Liver (tissue), 9 donors: ENCODE measurements around the gene NTM. TPM values are rescaled to one million over a fixed set of nuclear protein-coding genes. Genes with fewer than 3 reads are reported as not detected.

ENCODE experiments used
- DNase-seq: peaks from one replicate; pipeline ENCODE4 v3.0.0-alpha.2; 2017; ENCODE audit warnings: low spot score
- H3K27ac ChIP-seq, 2 donors: one replicate each; pipeline ENCODE4 v1.7.0; 2013; ENCODE audit warnings: inconsistent platforms in 2 of 2, low read length in 2 of 2, control low read depth in 1 of 2, low read depth in 1 of 2, mild to moderate bottlenecking in 1 of 2
- H3K27me3 ChIP-seq, 4 donors: one replicate each; pipeline versions ENCODE4 v1.6.1 to v1.7.0; 2013; ENCODE audit warnings: low read length in 3 of 4, inconsistent platforms in 1 of 4, mild to moderate bottlenecking in 1 of 4, moderate library complexity in 1 of 4; ENCODE audit not compliant: control insufficient read depth in 4 of 4, insufficient read depth in 4 of 4
- H3K36me3 ChIP-seq, 4 donors: one replicate each; pipeline versions ENCODE4 v1.6.1 to v1.7.0; 2013; ENCODE audit warnings: low read length in 3 of 4, mild to moderate bottlenecking in 3 of 4, low read depth in 1 of 4, moderate library complexity in 1 of 4; ENCODE audit not compliant: control insufficient read depth in 4 of 4, insufficient read depth in 3 of 4
- H3K4me1 ChIP-seq, 4 donors: one replicate each; pipeline versions ENCODE4 v1.6.1 to v1.7.0; 2013; ENCODE audit warnings: low read length in 3 of 4, mild to moderate bottlenecking in 3 of 4, moderate library complexity in 1 of 4; ENCODE audit not compliant: control insufficient read depth in 4 of 4, insufficient read depth in 4 of 4
- H3K4me3 ChIP-seq, 3 donors: one replicate each; pipeline versions ENCODE4 v1.6.1 to v1.7.0; 2013; ENCODE audit warnings: low read length in 3 of 3, control low read depth in 1 of 3, low read depth in 1 of 3, mild to moderate bottlenecking in 1 of 3
- H3K9ac ChIP-seq, 2 donors: one replicate each; pipeline ENCODE4 v1.7.0; 2013; ENCODE audit warnings: low read length in 2 of 2, mild to moderate bottlenecking in 2 of 2, moderate library complexity in 2 of 2, control low read depth in 1 of 2, low read depth in 1 of 2
- H3K9me3 ChIP-seq, 4 donors: one replicate each; pipeline versions ENCODE4 v1.6.1 to v1.7.0; 2013; ENCODE audit warnings: low read length in 3 of 4; ENCODE audit not compliant: control insufficient read depth in 4 of 4
- ATF3 ChIP-seq: IDR thresholded peaks from 2 replicates; pipeline ENCODE4 v1.6.1; 2016; ENCODE audit warnings: antibody characterized with exemption
- CTCF ChIP-seq: fragments of 150-350 bp; IDR thresholded peaks from 2 replicates; pipeline ENCODE4 v1.5.1; 2017; ENCODE audit warnings: improper control_type of control experiment, low read depth, low read length; ENCODE audit not compliant: missing input control
- FOXA2 ChIP-seq: IDR thresholded peaks from 2 replicates; pipeline ENCODE4 v1.6.1; 2016; ENCODE audit warnings: antibody characterized with exemption
- HNF4A ChIP-seq, 2 donors: conservative IDR thresholded peaks; 2 replicates each; pipeline ENCODE4 v1.6.1; 2016; ENCODE audit warnings: antibody characterized with exemption in 2 of 2, mild to moderate bottlenecking in 2 of 2
- JUND ChIP-seq, 2 donors: IDR thresholded peaks; 2 replicates each; pipeline ENCODE4 v1.6.1; 2016; ENCODE audit warnings: antibody characterized with exemption in 2 of 2
- NR2F2 ChIP-seq: IDR thresholded peaks from 2 replicates; pipeline ENCODE4 v1.6.1; 2016; ENCODE audit warnings: antibody characterized with exemption
- RAD21 ChIP-seq, 2 donors: IDR thresholded peaks; 2 replicates each; pipeline ENCODE4 v1.6.1; 2016; ENCODE audit warnings: antibody characterized with exemption in 2 of 2, mild to moderate bottlenecking in 2 of 2
- RXRA ChIP-seq, 2 donors: IDR thresholded peaks; 2 replicates each; pipeline ENCODE4 v1.6.1; 2017 to 2018; ENCODE audit warnings: antibody characterized with exemption in 2 of 2, mild to moderate bottlenecking in 1 of 2
- SP1 ChIP-seq: IDR thresholded peaks from 2 replicates; pipeline ENCODE4 v1.6.1; 2018; ENCODE audit warnings: antibody characterized with exemption, mild to moderate bottlenecking
- TAF1 ChIP-seq: conservative IDR thresholded peaks from 2 replicates; pipeline ENCODE4 v1.6.1; 2016; ENCODE audit warnings: antibody characterized with exemption, mild to moderate bottlenecking
- YY1 ChIP-seq: IDR thresholded peaks from 2 replicates; pipeline ENCODE4 v1.6.1; 2016; ENCODE audit warnings: antibody characterized with exemption, mild to moderate bottlenecking
- WGBS: extraction: QIAGEN DNeasy Blood & Tissue Kit; methylation state at CpG from one replicate; pipeline ENCODE4 v1.1.7; 2013; 5-methylcytosine and 5-hydroxymethylcytosine counted together
- polyA plus RNA-seq, 2 donors: library from polyadenylated mRNA; stranded (reverse) in 1 of 2; unstranded in 1 of 2; fragments of 200-250 nt in 1 of 2; fragments of >200 nt in 1 of 2; fragmentation: Nextera tagmentation in 1 of 2; extraction: Ambion mirVana in 1 of 2; gene quantifications; one replicate each; pipeline versions ENCODE4 v1.2.1 to v1.2.3, GENCODE V29; 2013 to 2015
- total RNA-seq, 2 donors: library from RNA; depleted of rRNA; stranded (reverse); fragments of >200 nt; gene quantifications; one replicate each; pipeline ENCODE4 v1.2.3, GENCODE V29; 2014
- TF ChIP-seq, protein P1 (sequence below): IDR thresholded peaks from 2 replicates; pipeline ENCODE4 v1.6.1; 2016; ENCODE audit warnings: antibody characterized with exemption
- TF ChIP-seq, protein P2 (sequence below): IDR thresholded peaks from 2 replicates; pipeline ENCODE4 v1.6.1; 2016; ENCODE audit warnings: antibody characterized with exemption, mild to moderate bottlenecking
- TF ChIP-seq, protein P3 (sequence below): IDR thresholded peaks from 2 replicates; pipeline ENCODE4 v1.6.1; 2016; ENCODE audit warnings: antibody characterized with exemption
- donor health status: healthy.
- donor health status: healthy.
- donor health status: healthy.
- donor health status: healthy.
- donor health status: healthy.

NTM gene
- total and polyA plus RNA-seq, 4 donors: 0.08 to 1.1 (median 0.08) TPM; not detected in 1

DNA sequence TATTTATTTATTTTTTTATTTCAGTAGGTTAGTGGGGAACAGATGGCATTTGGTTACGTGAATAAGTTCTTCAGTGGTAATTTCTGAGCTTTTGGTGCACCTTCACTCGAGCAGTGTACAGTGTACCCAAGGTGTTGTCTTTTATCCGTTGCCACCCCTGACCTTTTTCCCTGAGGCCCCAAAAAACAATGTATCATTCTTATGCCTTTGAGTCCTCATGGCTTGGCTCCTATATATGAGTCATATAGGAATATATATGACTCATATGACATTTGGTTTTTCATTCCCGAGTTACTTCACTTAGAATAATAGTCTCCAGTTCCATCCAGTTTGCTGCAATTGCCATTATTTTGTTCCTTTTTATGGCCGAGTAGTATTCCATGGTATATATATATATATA lies 763.9 kb downstream of the NTM start:
- Histone ChIP-seq H3K4me3 (no peak overlapping the region), H3K27me3 (peaks cover 0 to 2% (median 0%) of the 10 kb centered on the region in 4 donors), H3K9ac (no peak overlapping the region), H3K4me1 (no peaks in the 10 kb centered on the region), H3K27ac (no peak overlapping the region), H3K36me3 (no peaks in the 10 kb centered on the region), H3K9me3 (no peaks in the 10 kb centered on the region)
- DNase-seq: no peak
- TF ChIP-seq ATF3 (no peak), JUND (IDR thresholded peaks at IDR 0.05) (no peak), NR2F2 (no peak), SP1 (no peak), FOXA2 (no peak), HNF4A (conservative IDR thresholded peaks at IDR 0.05) (no peak), TAF1 (no peak), YY1 (no peak), RXRA (IDR thresholded peaks at IDR 0.05) (no peak), CTCF (no peak)
- TF ChIP-seq, protein P1, sequence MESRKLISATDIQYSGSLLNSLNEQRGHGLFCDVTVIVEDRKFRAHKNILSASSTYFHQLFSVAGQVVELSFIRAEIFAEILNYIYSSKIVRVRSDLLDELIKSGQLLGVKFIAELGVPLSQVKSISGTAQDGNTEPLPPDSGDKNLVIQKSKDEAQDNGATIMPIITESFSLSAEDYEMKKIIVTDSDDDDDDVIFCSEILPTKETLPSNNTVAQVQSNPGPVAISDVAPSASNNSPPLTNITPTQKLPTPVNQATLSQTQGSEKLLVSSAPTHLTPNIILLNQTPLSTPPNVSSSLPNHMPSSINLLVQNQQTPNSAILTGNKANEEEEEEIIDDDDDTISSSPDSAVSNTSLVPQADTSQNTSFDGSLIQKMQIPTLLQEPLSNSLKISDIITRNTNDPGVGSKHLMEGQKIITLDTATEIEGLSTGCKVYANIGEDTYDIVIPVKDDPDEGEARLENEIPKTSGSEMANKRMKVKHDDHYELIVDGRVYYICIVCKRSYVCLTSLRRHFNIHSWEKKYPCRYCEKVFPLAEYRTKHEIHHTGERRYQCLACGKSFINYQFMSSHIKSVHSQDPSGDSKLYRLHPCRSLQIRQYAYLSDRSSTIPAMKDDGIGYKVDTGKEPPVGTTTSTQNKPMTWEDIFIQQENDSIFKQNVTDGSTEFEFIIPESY: no peak
- TF ChIP-seq, protein P2, sequence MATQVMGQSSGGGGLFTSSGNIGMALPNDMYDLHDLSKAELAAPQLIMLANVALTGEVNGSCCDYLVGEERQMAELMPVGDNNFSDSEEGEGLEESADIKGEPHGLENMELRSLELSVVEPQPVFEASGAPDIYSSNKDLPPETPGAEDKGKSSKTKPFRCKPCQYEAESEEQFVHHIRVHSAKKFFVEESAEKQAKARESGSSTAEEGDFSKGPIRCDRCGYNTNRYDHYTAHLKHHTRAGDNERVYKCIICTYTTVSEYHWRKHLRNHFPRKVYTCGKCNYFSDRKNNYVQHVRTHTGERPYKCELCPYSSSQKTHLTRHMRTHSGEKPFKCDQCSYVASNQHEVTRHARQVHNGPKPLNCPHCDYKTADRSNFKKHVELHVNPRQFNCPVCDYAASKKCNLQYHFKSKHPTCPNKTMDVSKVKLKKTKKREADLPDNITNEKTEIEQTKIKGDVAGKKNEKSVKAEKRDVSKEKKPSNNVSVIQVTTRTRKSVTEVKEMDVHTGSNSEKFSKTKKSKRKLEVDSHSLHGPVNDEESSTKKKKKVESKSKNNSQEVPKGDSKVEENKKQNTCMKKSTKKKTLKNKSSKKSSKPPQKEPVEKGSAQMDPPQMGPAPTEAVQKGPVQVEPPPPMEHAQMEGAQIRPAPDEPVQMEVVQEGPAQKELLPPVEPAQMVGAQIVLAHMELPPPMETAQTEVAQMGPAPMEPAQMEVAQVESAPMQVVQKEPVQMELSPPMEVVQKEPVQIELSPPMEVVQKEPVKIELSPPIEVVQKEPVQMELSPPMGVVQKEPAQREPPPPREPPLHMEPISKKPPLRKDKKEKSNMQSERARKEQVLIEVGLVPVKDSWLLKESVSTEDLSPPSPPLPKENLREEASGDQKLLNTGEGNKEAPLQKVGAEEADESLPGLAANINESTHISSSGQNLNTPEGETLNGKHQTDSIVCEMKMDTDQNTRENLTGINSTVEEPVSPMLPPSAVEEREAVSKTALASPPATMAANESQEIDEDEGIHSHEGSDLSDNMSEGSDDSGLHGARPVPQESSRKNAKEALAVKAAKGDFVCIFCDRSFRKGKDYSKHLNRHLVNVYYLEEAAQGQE: no peak
- TF ChIP-seq, protein P3, sequence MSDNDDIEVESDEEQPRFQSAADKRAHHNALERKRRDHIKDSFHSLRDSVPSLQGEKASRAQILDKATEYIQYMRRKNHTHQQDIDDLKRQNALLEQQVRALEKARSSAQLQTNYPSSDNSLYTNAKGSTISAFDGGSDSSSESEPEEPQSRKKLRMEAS: no peak
- 75% methylated on average over 5 of the region's 5 CpGs for WGBS

- no peaks in the 10 kb centered on the region for H3K36me3 ChIP-seq
- peaks cover 0 to 2% (median 0%) of the 10 kb centered on the region in 4 donors for H3K27me3 ChIP-seq
- no peak overlapping the region for H3K4me3 ChIP-seq
- no peak overlapping the region for H3K9ac ChIP-seq
- WGBS: 85% methylated on average over 12 of the region's 12 CpGs
- no peak overlapping the region for H3K27ac ChIP-seq
- no peaks in the 10 kb centered on the region for H3K4me1 ChIP-seq
- DNase-seq: no peak
- H3K9me3 ChIP-seq: no peaks in the 10 kb centered on the region
- TF ChIP-seq RAD21 (IDR thresholded peaks at IDR 0.05) (no peak), TAF1 (no peak), HNF4A (conservative IDR thresholded peaks at IDR 0.05) (no peak), SP1 (no peak), FOXA2 (no peak), ATF3 (no peak), CTCF (no peak), YY1 (no peak)
- TF ChIP-seq, protein P2: no peak
These were observed 767.0 kb downstream of the NTM start for GRCh38 chr11:132137289-132137980.
